K562 (cell line): Measurements from ENCODE around the gene PRR7. TPM values are rescaled to one million over a fixed set of nuclear protein-coding genes. Genes with fewer than 3 reads are reported as not detected.

Experiments
- BCL6 ChIP-seq: fragments of 250-450 bp; sonication (Bioruptor Pico); IDR thresholded peaks from 2 replicates; pipeline ENCODE4 v1.4.0; 2020
- BRD9 ChIP-seq: fragments of 450-650 bp; IDR thresholded peaks from 2 replicates; pipeline ENCODE4 v1.6.1; 2018; ENCODE audit warnings: low read depth; ENCODE audit not compliant: partially characterized antibody
- CTCF ChIP-seq, 3 experiments: IDR thresholded peaks in 2 of 3; conservative IDR thresholded peaks in 1 of 3; 2 replicates each; pipeline ENCODE4 v1.5.1; 2011 to 2012; ENCODE audit warnings: low read length in 3 of 3, mild to moderate bottlenecking in 3 of 3, control low read depth in 2 of 3, improper control_type of control experiment in 1 of 3, inconsistent platforms in 1 of 3, low read depth in 1 of 3, mixed read lengths in 1 of 3, moderate library complexity in 1 of 3; ENCODE audit not compliant: insufficient read depth in 2 of 3
- GABPB1 ChIP-seq: sonication (generic); formaldehyde crosslinking; IDR thresholded peaks from 2 replicates; pipeline ENCODE4 v1.8.0; 2022; ENCODE audit warnings: mild to moderate bottlenecking, missing genetic modification reagents
- KAT7 ChIP-seq: sonication (generic); formaldehyde crosslinking; IDR thresholded peaks from 2 replicates; pipeline ENCODE4 v1.8.0; 2022; ENCODE audit warnings: missing genetic modification reagents, mild to moderate bottlenecking, borderline replicate concordance
- KLF13 ChIP-seq: fragments of 450-650 bp; IDR thresholded peaks from 2 replicates; pipeline ENCODE4 v1.6.1; 2016; ENCODE audit warnings: missing genetic modification characterization, low read depth, mild to moderate bottlenecking, missing compliant biosample characterization, moderate library complexity, borderline replicate concordance
- MIER1 ChIP-seq: fragments of 450-650 bp; IDR thresholded peaks from 2 replicates; pipeline ENCODE4 v1.6.1; 2016; ENCODE audit warnings: antibody characterized with exemption, mild to moderate bottlenecking, low read depth
- PBX2 ChIP-seq, 2 experiments: IDR thresholded peaks in 1 of 2; conservative IDR thresholded peaks in 1 of 2; 2 replicates each; pipeline ENCODE4 v1.6.1; 2016; ENCODE audit warnings: low read depth in 2 of 2, mild to moderate bottlenecking in 1 of 2, missing compliant biosample characterization in 1 of 2, missing genetic modification characterization in 1 of 2, moderate library complexity in 1 of 2
- PHF20 ChIP-seq: fragments of 450-650 bp; IDR thresholded peaks from 2 replicates; pipeline ENCODE4 v1.6.1; 2018; ENCODE audit not compliant: partially characterized antibody
- PHF8 ChIP-seq: fragments of 200-600 bp; sonication (generic); IDR thresholded peaks from 2 replicates; pipeline ENCODE4 v1.6.1; 2012; ENCODE audit warnings: mixed run types, mild to moderate bottlenecking, inconsistent platforms, low read length, moderate library complexity, borderline replicate concordance
- PKNOX1 ChIP-seq: fragments of 450-650 bp; IDR thresholded peaks from 2 replicates; pipeline ENCODE4 v1.6.1; 2016
- PML ChIP-seq: IDR thresholded peaks from 2 replicates; pipeline ENCODE4 v1.6.1; 2012; ENCODE audit warnings: low read length, inconsistent platforms
- PURB ChIP-seq: sonication (generic); formaldehyde crosslinking; IDR thresholded peaks from 2 replicates; pipeline ENCODE4 v1.9.0; 2021; ENCODE audit warnings: low read depth, mild to moderate bottlenecking, missing genetic modification reagents
- SMARCA4 ChIP-seq: fragments of 450-650 bp; IDR thresholded peaks from 2 replicates; pipeline ENCODE4 v1.6.1; 2016
- ZBTB49 ChIP-seq: sonication (generic); formaldehyde crosslinking; IDR thresholded peaks from 2 replicates; pipeline ENCODE4 v1.8.0; 2022; ENCODE audit warnings: missing genetic modification reagents, mild to moderate bottlenecking, borderline replicate concordance
- ZBTB9 ChIP-seq: fragments of 450-650 bp; formaldehyde crosslinking; IDR thresholded peaks from 2 replicates; pipeline ENCODE4 v1.4.0; 2020; ENCODE audit warnings: mild to moderate bottlenecking, moderate library complexity
- ZNF224 ChIP-seq: sonication (generic); formaldehyde crosslinking; IDR thresholded peaks from 2 replicates; pipeline ENCODE4 v1.8.0; 2022; ENCODE audit warnings: mild to moderate bottlenecking, missing genetic modification reagents
- ZNF507 ChIP-seq: conservative IDR thresholded peaks from 2 replicates; pipeline ENCODE4 v1.6.1; 2017; ENCODE audit warnings: missing genetic modification characterization, missing compliant biosample characterization
- ZNF780A ChIP-seq: fragments of 250-450 bp; sonication (Bioruptor Pico); IDR thresholded peaks from 2 replicates; pipeline ENCODE4 v1.5.0; 2021; ENCODE audit warnings: mild to moderate bottlenecking
- polyA plus RNA-seq, 8 experiments: library from polyadenylated mRNA; depleted of rRNA in 4 of 8; stranded (reverse) in 5 of 8; unstranded in 3 of 8; fragments of >200 nt; fragmentation: Nextera tagmentation in 2 of 8; fragmentation: Illumina TruSeq in 1 of 8; extraction: Ambion mirVana in 2 of 8; extraction: Trizol in 1 of 8; gene quantifications; 2 replicates each; pipeline versions ENCODE4 v1.2.1 to v1.2.3, GENCODE V29; 2011 to 2014; ENCODE audit warnings: inconsistent platforms in 1 of 8, missing spikeins in 1 of 8
- total RNA-seq, 7 experiments: library from RNA; depleted of rRNA in 6 of 7; stranded (reverse); fragments of >200 nt in 6 of 7; fragmentation: Illumina TruSeq in 2 of 7; extraction: Trizol in 2 of 7; gene quantifications; 2 replicates each; pipeline versions ENCODE4 v1.2.1 to v1.2.3, GENCODE V29; 2011 to 2021; ENCODE audit warnings: low replicate concordance in 1 of 7

Gene PRR7
- total and polyA plus RNA-seq, 9 of the 15 experiments (the other 6 are each of a cell fraction or from before 2014, with no cell fraction given) = 0.80 to 11.3 (median 10.4) TPM; not detected in 4

- no peak for TF ChIP-seq PBX2 (CRISPR knock-in tag; IDR thresholded peaks at IDR 0.05; ENCODE audit: low read depth)
- TF ChIP-seq PBX2 (tag; conservative IDR thresholded peaks at IDR 0.05; ENCODE audit: low read depth) = no peak
- TF ChIP-seq GABPB1 (CRISPR knock-in tag) = peak; percentile 83
- TF ChIP-seq PKNOX1 = no peak
- no peak for TF ChIP-seq PHF8
- no peak for TF ChIP-seq SMARCA4
- no peak for TF ChIP-seq PURB (CRISPR knock-in tag)
- TF ChIP-seq ZNF780A (CRISPR knock-in tag) = no peak
- peak; percentile 90 to 98 (median 96) for TF ChIP-seq CTCF (IDR thresholded peaks at IDR 0.05 in 2 of 3, conservative IDR thresholded peaks at IDR 0.05 in 1 of 3; ENCODE audit: insufficient read depth in 2 of 3, low read depth in 1 of 3, low read length in 3 of 3)
- no peak for TF ChIP-seq KAT7 (CRISPR knock-in tag)
- TF ChIP-seq ZBTB49 (CRISPR knock-in tag) = no peak
- peak; percentile 25 for TF ChIP-seq PHF20
- TF ChIP-seq MIER1 = no peak
- TF ChIP-seq KLF13 (tag) = no peak
- peak; percentile 56; the same call in 1 of the 2 replicates for TF ChIP-seq ZBTB9 (CRISPR knock-in tag)
- no peak for TF ChIP-seq ZNF224 (CRISPR knock-in tag)
- TF ChIP-seq PML = peak; percentile 39; the same call in 1 of the 2 replicates
- TF ChIP-seq ZNF507 = no peak
- TF ChIP-seq BCL6 (CRISPR knock-in tag) = no peak
- TF ChIP-seq BRD9 = no peak
These were observed 7.9 kb downstream of the PRR7 start (continued) for GRCh38 chr5:177454397-177455035.
